GM19324 (cell line): ENCODE measurements around the gene CNIH1.
"Not testable (repeated sequence)": the region's sequence is repeated elsewhere in the genome, so short reads cannot be mapped to it uniquely, and the experiment has no call there.

Source experiments
- ATAC-seq: cut with Tn5 transposase; IDR thresholded peaks from one replicate; pipeline ENCODE4 v1.9.1; 2021; ENCODE audit warnings: mild to moderate bottlenecking, moderate library complexity; ENCODE audit not compliant: unreplicated experiment, low FRiP score

Gene CNIH1

GRCh38 chr14:54392131-54392859 is 48.9 kb downstream of the CNIH1 start:
- ATAC-seq = no peak

- no peak for ATAC-seq
Measured at GRCh38 chr14:54387328-54387727, 53.8 kb downstream of the CNIH1 start.

DNA sequence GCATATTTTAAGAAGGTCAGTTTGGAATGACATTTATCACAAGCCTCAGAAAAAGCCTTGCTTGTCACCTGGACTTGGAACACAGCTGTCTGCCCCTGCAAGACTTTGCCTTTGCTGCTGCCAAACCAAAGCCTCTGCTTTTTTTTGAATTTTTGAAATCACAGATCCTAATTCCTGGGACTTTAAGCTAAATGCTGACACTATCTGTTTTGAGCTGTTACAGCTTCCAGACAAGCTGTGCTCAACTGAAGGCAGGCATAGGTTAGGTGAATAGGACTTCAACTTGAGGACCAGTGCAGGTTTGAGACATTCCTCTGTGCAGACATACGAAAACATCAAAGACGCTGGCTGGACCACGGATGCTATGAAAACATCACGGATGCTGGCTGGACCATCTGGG is 55.6 kb downstream of the CNIH1 start:
- ATAC-seq = no peak

GRCh38 chr14:54383835-54384234 is 57.3 kb downstream of the CNIH1 start:
- ATAC-seq = no peak

DNA sequence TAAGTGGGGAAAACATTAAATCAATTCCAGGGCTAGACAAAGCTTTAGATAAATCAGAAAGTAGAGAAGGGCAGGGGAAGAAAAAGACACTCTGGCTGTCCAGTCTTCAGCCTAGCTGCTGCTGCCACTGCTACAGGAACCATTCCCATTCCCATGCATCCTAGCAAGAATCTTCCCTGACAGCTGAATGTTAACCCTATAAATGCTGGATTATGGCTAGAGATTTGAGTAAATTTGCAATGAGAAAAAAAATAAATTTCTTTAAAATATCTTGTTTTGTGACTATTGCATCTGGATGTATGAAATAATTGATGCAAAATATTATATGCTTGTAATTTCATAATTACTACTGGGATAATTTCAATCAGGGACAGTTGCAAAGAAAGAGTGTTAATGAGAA is 59.4 kb downstream of the CNIH1 start:
- no peak for ATAC-seq

DNA sequence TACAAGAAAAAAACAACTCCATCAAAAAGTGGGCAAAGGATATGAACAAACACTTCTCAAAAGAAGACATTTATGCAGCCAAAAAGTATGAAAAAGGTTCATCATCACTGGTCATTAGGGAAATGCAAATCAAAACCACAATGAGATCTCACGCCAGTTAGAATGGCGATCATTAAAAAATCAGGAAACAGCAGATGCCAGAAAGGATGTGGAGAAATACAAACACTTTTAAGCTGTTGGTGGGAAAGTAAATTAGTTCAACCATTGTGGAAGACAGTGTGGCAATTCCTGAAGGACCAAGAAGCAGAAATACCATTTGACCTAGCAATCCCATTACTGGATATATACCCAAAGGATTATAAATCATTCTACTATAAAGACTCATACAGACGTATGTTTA is 60.6 kb downstream of the CNIH1 start:
- ATAC-seq = not testable (repeated sequence)

GRCh38 chr14:54378893-54379292 is 62.3 kb downstream of the CNIH1 start:
- ATAC-seq = not testable (repeated sequence)

DNA sequence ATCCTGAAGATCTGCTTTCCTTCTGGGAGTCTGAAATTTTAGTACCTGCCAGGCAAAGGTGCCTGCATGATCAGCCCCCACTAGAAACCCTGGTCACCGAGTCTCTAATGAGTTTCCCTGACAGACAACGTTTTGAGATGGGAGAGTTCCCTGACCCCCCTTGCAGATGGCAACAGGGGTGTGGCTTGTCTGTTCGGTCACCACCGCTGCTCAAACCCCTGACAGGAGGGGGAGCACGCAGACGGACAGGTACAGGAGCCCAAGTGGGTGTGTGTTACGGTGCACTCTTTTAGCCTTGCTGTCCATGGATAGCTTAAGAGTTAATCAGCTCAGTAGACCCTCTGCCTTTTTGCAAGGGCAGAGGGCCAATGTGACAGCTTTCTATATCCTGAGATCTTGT is 63.7 kb downstream of the CNIH1 start:
- ATAC-seq = no peak

DNA sequence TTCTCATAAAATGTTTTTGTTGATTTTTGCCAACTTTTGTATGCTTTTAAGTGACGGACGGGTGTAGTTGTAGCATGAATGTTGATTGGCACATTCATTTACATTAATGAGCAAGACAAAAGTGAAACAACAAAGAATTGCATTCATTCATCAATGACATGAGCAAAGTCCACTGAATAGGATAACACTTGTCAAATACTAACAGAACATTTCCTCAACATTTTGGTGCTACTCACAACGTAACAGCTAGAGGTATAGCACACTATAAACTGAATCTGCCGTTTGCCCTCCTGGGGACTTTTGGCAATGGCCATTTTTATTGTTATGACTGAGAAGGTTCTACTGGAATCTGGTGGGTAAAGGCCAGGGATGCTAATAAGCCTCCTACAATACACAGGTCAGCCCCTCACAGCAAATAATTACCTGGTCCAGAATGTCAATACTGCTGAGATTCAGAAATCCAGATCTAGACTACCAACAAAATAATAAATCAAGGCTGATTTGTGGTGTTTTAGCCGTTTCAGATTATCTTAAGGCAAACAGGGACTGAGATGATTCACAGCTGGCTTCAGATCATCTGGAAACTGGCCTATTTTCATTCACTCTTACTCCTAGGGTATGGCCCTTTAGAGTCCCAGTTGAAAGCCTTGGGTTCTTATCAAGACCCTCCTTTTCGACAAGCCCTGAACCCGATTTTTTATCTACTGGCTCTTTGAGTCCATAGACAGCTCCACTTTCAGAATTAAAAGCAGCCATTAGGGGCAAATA is 66.9 kb downstream of the CNIH1 start:
- ATAC-seq = no peak
